GM18526 (cell line): ENCODE data around the gene CHD8.

Experiments used
- POLR2A ChIP-seq: IDR thresholded peaks from 3 replicates; pipeline ENCODE4 v1.6.1; 2011; ENCODE audit not compliant: insufficient read length; ENCODE audit errors: extremely low read depth

The CHD8 gene

GRCh38 chr14:21385188-21385904 lies 70.6 kb downstream of the CHD8 start:
- no peak for TF ChIP-seq POLR2A

GRCh38 chr14:21384494-21384851 lies 71.5 kb downstream of the CHD8 start:
- TF ChIP-seq POLR2A: peak; percentile 16

GRCh38 chr14:21383848-21384493 lies 72.0 kb downstream of the CHD8 start, which contains the start of gene SUPT16H:
Gene SUPT16H (minus strand): TSS chr14:21384019. CDS start chr14:21383927, 92 bp downstream.
- peak; percentile 72 for TF ChIP-seq POLR2A

GRCh38 chr14:21382886-21383847 lies 72.8 kb downstream of the CHD8 start:
- TF ChIP-seq POLR2A: no peak

GRCh38 chr14:21382095-21382494 lies 73.8 kb downstream of the CHD8 start:
- no peak for TF ChIP-seq POLR2A

- TF ChIP-seq POLR2A: no peak
These were observed 76.6 kb downstream of the CHD8 start for GRCh38 chr14:21379338-21379737.

- TF ChIP-seq POLR2A: no peak
These were observed 81.9 kb downstream of the CHD8 start for GRCh38 chr14:21373980-21374379.

- TF ChIP-seq POLR2A: no peak
These were observed 85.8 kb downstream of the CHD8 start for GRCh38 chr14:21369949-21370679.

GRCh38 chr14:21367582-21368144 lies 88.3 kb downstream of the CHD8 start:
- no peak for TF ChIP-seq POLR2A

- no peak for TF ChIP-seq POLR2A
These were observed 99.4 kb downstream of the CHD8 start for GRCh38 chr14:21356511-21356910.

- TF ChIP-seq POLR2A: no peak
These were observed 103.3 kb downstream of the CHD8 start for GRCh38 chr14:21352587-21352986.

GRCh38 chr14:21350539-21350938 lies 105.4 kb downstream of the CHD8 start:
- no peak for TF ChIP-seq POLR2A

- no peak for TF ChIP-seq POLR2A
These were observed 108.7 kb downstream of the CHD8 start for GRCh38 chr14:21347201-21347600.

GRCh38 chr14:21346532-21347135 lies 109.3 kb downstream of the CHD8 start:
- TF ChIP-seq POLR2A: no peak
